22Rv1 (cell line): Measurements from ENCODE around the gene ZRSR2.

Experiments
- ZFX ChIP-seq: fragments of 450-650 bp; IDR thresholded peaks from 2 replicates; pipeline ENCODE4 v1.6.1; 2017; ENCODE audit warnings: antibody characterized with exemption, borderline replicate concordance
- TF ChIP-seq, protein P1 (sequence below): fragments of 450-650 bp; IDR thresholded peaks from 2 replicates; pipeline ENCODE4 v1.5.1; 2017; ENCODE audit warnings: mild to moderate bottlenecking

DNA sequence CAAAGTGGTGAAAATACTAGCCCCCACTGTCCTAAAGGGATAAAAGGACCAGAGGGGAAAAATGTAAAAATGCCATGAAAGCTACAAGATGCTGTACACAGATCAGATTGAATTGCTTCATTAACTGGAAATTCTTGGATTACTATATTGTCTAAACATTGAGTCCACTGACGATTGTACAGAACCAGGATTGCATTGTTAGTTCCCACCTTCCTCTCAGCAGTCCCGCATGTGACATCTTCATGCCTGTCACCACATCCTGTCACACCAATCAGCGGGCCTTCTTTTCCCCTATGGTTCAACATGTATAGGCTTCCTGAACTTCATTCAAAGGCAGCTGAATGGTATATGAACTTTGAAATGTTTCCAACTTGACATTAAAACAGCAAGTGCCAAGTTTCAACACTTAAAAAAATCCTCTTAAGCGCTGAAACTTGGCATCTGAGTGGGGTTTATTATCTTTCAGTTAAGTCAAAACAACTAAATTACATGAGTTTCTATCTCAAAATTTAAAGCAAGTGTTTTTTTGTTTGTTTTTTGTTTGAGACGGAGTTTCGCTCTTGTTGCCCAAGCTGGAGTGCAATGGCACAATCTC lies 24.6 kb downstream of the ZRSR2 start:
- TF ChIP-seq, protein P1, sequence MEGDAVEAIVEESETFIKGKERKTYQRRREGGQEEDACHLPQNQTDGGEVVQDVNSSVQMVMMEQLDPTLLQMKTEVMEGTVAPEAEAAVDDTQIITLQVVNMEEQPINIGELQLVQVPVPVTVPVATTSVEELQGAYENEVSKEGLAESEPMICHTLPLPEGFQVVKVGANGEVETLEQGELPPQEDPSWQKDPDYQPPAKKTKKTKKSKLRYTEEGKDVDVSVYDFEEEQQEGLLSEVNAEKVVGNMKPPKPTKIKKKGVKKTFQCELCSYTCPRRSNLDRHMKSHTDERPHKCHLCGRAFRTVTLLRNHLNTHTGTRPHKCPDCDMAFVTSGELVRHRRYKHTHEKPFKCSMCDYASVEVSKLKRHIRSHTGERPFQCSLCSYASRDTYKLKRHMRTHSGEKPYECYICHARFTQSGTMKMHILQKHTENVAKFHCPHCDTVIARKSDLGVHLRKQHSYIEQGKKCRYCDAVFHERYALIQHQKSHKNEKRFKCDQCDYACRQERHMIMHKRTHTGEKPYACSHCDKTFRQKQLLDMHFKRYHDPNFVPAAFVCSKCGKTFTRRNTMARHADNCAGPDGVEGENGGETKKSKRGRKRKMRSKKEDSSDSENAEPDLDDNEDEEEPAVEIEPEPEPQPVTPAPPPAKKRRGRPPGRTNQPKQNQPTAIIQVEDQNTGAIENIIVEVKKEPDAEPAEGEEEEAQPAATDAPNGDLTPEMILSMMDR = no peak
- TF ChIP-seq ZFX = no peak
